IMR-90 (cell line): Measurements from ENCODE around the gene TMEM9. TPM values are rescaled to one million over a fixed set of nuclear protein-coding genes. Genes with fewer than 3 reads are reported as not detected.
A peak's percentile ranks its signal among the peaks of the same experiment; 100 is the strongest.

ENCODE experiments used
- ATAC-seq: fragments of 200-7000 bp; cut with Tn5 transposase; 2 replicates; pipeline ENCODE4 v1.9.1; 2020; ENCODE audit warnings: low read depth, mild to moderate bottlenecking, moderate library complexity
- BruUV-seq: library from RNA; stranded (reverse); fragments of 400-500 nt; replicated peaks from 2 replicates; lab custom pipeline; 2021; lab: Mats Ljungman, UMichigan
- CTCF ChIA-PET: fragments of 300-600 bp; formaldehyde crosslinking; extraction: SDS; loops from one replicate; lab custom pipeline; 2021; ENCODE audit warnings: antibody characterized with exemption; lab: Yijun Ruan, JAX
- POLR2A ChIA-PET: fragments of 300-600 bp; sonication (Branson Sonifier 250); formaldehyde crosslinking; loops from one replicate; lab custom pipeline; 2022; ENCODE audit warnings: antibody characterized with exemption; ENCODE audit not compliant: unreplicated experiment; lab: Charles Lee
- DNase-seq: peaks from one replicate; pipeline ENCODE4 v3.0.0; 2013
- H2AFZ ChIP-seq: replicated peaks from 2 replicates; pipeline ENCODE3; 2013; ENCODE audit warnings: low read length, mild to moderate bottlenecking; ENCODE audit not compliant: poor library complexity
- H2AK5ac ChIP-seq: 2 replicates; pipeline ENCODE4 v1.6.1; 2013; ENCODE audit warnings: low read depth, low read length, inconsistent platforms
- H2AK9ac ChIP-seq: replicated peaks from 2 replicates; pipeline ENCODE3; 2013; ENCODE audit warnings: mild to moderate bottlenecking, low read depth, low read length, moderate library complexity; ENCODE audit not compliant: poor library complexity
- H2BK120ac ChIP-seq: 2 replicates; pipeline ENCODE4 v1.6.1; 2013; ENCODE audit warnings: low read depth, low read length, inconsistent platforms
- H2BK15ac ChIP-seq: 3 replicates; pipeline ENCODE4 v1.6.1; 2013; ENCODE audit warnings: low read depth, low read length, inconsistent platforms
- H2BK20ac ChIP-seq: 2 replicates; pipeline ENCODE4 v1.6.1; 2013; ENCODE audit warnings: low read depth, mild to moderate bottlenecking, inconsistent platforms, low read length, moderate library complexity
- H2BK5ac ChIP-seq: 2 replicates; pipeline ENCODE4 v1.6.1; 2013; ENCODE audit warnings: mild to moderate bottlenecking, low read depth, low read length, inconsistent platforms; ENCODE audit not compliant: poor library complexity, severe bottlenecking
- H3K14ac ChIP-seq: replicated peaks from 2 replicates; pipeline ENCODE4 v1.6.1; 2013; ENCODE audit warnings: low read depth, low read length, inconsistent platforms
- H3K18ac ChIP-seq: 2 replicates; pipeline ENCODE4 v1.6.1; 2013; ENCODE audit warnings: low read depth, low read length, control low read depth
- H3K23ac ChIP-seq: 2 replicates; pipeline ENCODE4 v1.6.1; 2013; ENCODE audit warnings: low read depth, low read length, inconsistent platforms
- H3K27ac ChIP-seq: 2 replicates; pipeline ENCODE4 v1.5.1; 2013; ENCODE audit warnings: mild to moderate bottlenecking, control low read depth, low read length; ENCODE audit not compliant: insufficient read depth
- H3K27me3 ChIP-seq: 2 replicates; pipeline ENCODE4 v1.6.1; 2013; ENCODE audit warnings: low read length; ENCODE audit not compliant: control insufficient read depth, insufficient read depth
- H3K36me3 ChIP-seq: 2 replicates; pipeline ENCODE4 v1.6.1; 2013; ENCODE audit warnings: low read length, mixed read lengths; ENCODE audit not compliant: control insufficient read depth, insufficient read depth
- H3K4ac ChIP-seq: 2 replicates; pipeline ENCODE4 v1.6.1; 2013; ENCODE audit warnings: low read depth, low read length, inconsistent platforms
- H3K4me1 ChIP-seq: 2 replicates; pipeline ENCODE4 v1.6.1; 2013; ENCODE audit warnings: low read length, mixed read lengths; ENCODE audit not compliant: control insufficient read depth, insufficient read depth
- H3K4me2 ChIP-seq: 2 replicates; pipeline ENCODE4 v1.6.1; 2013; ENCODE audit warnings: low read depth, mild to moderate bottlenecking, control low read depth, low read length, moderate library complexity
- H3K4me3 ChIP-seq: 2 replicates; pipeline ENCODE4 v1.5.1; 2013; ENCODE audit warnings: low read depth, mild to moderate bottlenecking, control low read depth, low read length, moderate library complexity; ENCODE audit not compliant: insufficient read depth
- H3K56ac ChIP-seq: 2 replicates; pipeline ENCODE4 v1.6.1; 2013; ENCODE audit warnings: low read length, inconsistent platforms; ENCODE audit not compliant: insufficient read depth; ENCODE audit errors: extremely low read depth
- H3K79me1 ChIP-seq, 2 experiments: 2 replicates each; pipeline ENCODE4 v1.6.1; 2013; ENCODE audit warnings: low read length in 2 of 2, inconsistent platforms in 1 of 2, low read depth in 1 of 2
- H3K9ac ChIP-seq: 2 replicates; pipeline ENCODE4 v1.6.1; 2013; ENCODE audit warnings: low read depth, low read length, control low read depth
- H3K9me1 ChIP-seq: 2 replicates; pipeline ENCODE4 v1.6.1; 2013; ENCODE audit warnings: low read length, inconsistent platforms; ENCODE audit not compliant: insufficient read depth
- H3K9me3 ChIP-seq: 2 replicates; pipeline ENCODE4 v1.6.1; 2013; ENCODE audit warnings: low read length; ENCODE audit not compliant: control insufficient read depth, insufficient read depth
- H4K20me1 ChIP-seq: 2 replicates; pipeline ENCODE4 v1.6.1; 2013; ENCODE audit warnings: low read length, inconsistent platforms; ENCODE audit not compliant: insufficient read depth
- H4K5ac ChIP-seq: 2 replicates; pipeline ENCODE4 v1.6.1; 2013; ENCODE audit warnings: mild to moderate bottlenecking, low read depth, low read length, control low read depth
- H4K8ac ChIP-seq, 2 experiments: 2 replicates each; pipeline ENCODE4 v1.6.1; 2013; ENCODE audit warnings: low read depth in 2 of 2, low read length in 2 of 2, control low read depth in 1 of 2, inconsistent platforms in 1 of 2
- H4K91ac ChIP-seq: 2 replicates; pipeline ENCODE4 v1.6.1; 2013; ENCODE audit warnings: low read depth, low read length, inconsistent platforms; ENCODE audit not compliant: insufficient read depth
- CEBPB ChIP-seq: IDR thresholded peaks from 2 replicates; pipeline ENCODE4 v1.6.1; 2012; ENCODE audit warnings: low read depth, low read length, improper control_type of control experiment
- CHD1 ChIP-seq: IDR thresholded peaks from 2 replicates; pipeline ENCODE4 v1.6.1; 2012; ENCODE audit warnings: low read depth, low read length, improper control_type of control experiment
- FOS ChIP-seq: fragments of 150-350 bp; IDR thresholded peaks from 2 replicates; pipeline ENCODE4 v1.6.1; 2016; ENCODE audit warnings: low read depth, low read length
- MXI1 ChIP-seq: IDR thresholded peaks from 2 replicates; pipeline ENCODE4 v1.6.1; 2012; ENCODE audit warnings: low read depth, mild to moderate bottlenecking, low read length, moderate library complexity, borderline replicate concordance
- NFE2L2 ChIP-seq: fragments of 150-350 bp; IDR thresholded peaks from 2 replicates; pipeline ENCODE4 v1.6.1; 2016; ENCODE audit warnings: low read depth, mild to moderate bottlenecking, low read length
- POLR2A ChIP-seq: IDR thresholded peaks from 2 replicates; pipeline ENCODE4 v1.6.1; 2012; ENCODE audit warnings: mild to moderate bottlenecking, low read depth, low read length
- RAD21 ChIP-seq: IDR thresholded peaks from 2 replicates; pipeline ENCODE4 v1.6.1; 2012; ENCODE audit warnings: low read length, improper control_type of control experiment
- RCOR1 ChIP-seq: IDR thresholded peaks from 2 replicates; pipeline ENCODE4 v1.6.1; 2012; ENCODE audit warnings: mild to moderate bottlenecking, low read length, improper control_type of control experiment; ENCODE audit not compliant: insufficient replicate concordance
- RFX5 ChIP-seq: IDR thresholded peaks from 2 replicates; pipeline ENCODE4 v1.8.0; 2012; ENCODE audit warnings: low read depth, mild to moderate bottlenecking, low read length, moderate library complexity
- SMC3 ChIP-seq: fragments of 150-350 bp; IDR thresholded peaks from 2 replicates; pipeline ENCODE4 v1.6.1; 2016; ENCODE audit warnings: low read depth, mild to moderate bottlenecking, antibody characterized with exemption, low read length, moderate library complexity
- WGBS, 2 experiments: methylation state at CpG; one replicate each; pipeline versions ENCODE4 v1.1.5 to v1.1.7; 2013; ENCODE audit warnings: missing lambda C conversion rate in 2 of 2; ENCODE audit not compliant: insufficient read length in 1 of 2; ENCODE audit errors: extremely low coverage in 2 of 2; 5-methylcytosine and 5-hydroxymethylcytosine counted together
- dilution Hi-C: fragments of 300-500 bp; cut with HindIII; formaldehyde crosslinking; loops from one replicate; pipeline ENCODE4 v1.14.3; 2018; ENCODE audit warnings: low sequenced_read_pairs; ENCODE audit not compliant: unreplicated experiment
- in situ Hi-C: fragments of 300-500 bp; cut with MboI; formaldehyde crosslinking; loops from 3 replicates; pipeline ENCODE4 v1.14.3; 2019; ENCODE audit warnings: low sequenced_read_pairs, inconsistent platforms, mixed read lengths
- intact Hi-C: fragments of 100-400 bp; cut with micrococcal nuclease; formaldehyde crosslinking; loops from 2 replicates; pipeline ENCODE4 v1.10.0; 2022
- polyA plus RNA-seq, 3 experiments: library from polyadenylated mRNA; depleted of rRNA; stranded (reverse); fragments of >200 nt; gene quantifications; 2 replicates each; pipeline ENCODE4 v1.2.3, GENCODE V29; 2012; ENCODE audit warnings: low replicate concordance in 1 of 3
- total RNA-seq: library from RNA; depleted of rRNA; stranded (reverse); fragments of >200 nt; gene quantifications from 2 replicates; pipeline ENCODE4 v1.2.3, GENCODE V29; 2012
- TF ChIP-seq, protein P1 (sequence below): conservative IDR thresholded peaks from 2 replicates; pipeline ENCODE4 v1.5.1; 2012; ENCODE audit warnings: mild to moderate bottlenecking, low read depth, low read length, improper control_type of control experiment
- TF ChIP-seq, protein P2 (sequence below): fragments of 150-350 bp; IDR thresholded peaks from 2 replicates; pipeline ENCODE4 v1.6.1; 2017; ENCODE audit warnings: mild to moderate bottlenecking, antibody characterized with exemption, low read length, low read depth

TMEM9 gene
- total and polyA plus RNA-seq, 2 of the 4 experiments (the other 2 are of a cell fraction): 76.7 to 107 TPM

DNA sequence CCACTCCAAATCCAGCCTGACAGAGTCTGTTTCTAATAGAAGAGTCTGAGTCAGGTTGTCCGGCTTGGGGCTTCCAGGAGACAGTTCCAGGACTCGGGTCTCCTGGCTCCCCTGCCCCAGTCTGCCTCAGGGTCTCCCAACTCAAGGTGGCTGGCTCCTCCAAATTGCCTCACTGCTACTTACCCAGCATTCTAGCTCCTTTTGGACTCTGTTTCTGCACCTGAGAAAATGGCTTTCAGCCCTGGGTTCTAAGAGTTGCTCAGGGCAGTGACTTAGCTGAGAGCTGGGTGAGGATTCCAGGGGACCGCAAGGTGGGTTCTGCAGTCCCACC lies 30.8 kb upstream of the TMEM9 start:
- Histone ChIP-seq H3K27me3 (peaks cover 8% of the 10 kb centered on the region; the same call in 1 of the 2 replicates), H3K36me3 (no peaks in the 10 kb centered on the region), H4K20me1 (no peaks in the 10 kb centered on the region), H2BK15ac (no peak overlapping the region), H4K91ac (no peak overlapping the region), H3K9me3 (no peaks in the 10 kb centered on the region), H3K23ac (no peak overlapping the region), H2BK120ac (no peak overlapping the region; the same call in 1 of the 2 replicates), H4K8ac (no peak overlapping the region), H3K4ac (no peak overlapping the region), H2AK5ac (no peak overlapping the region), H3K14ac (no peak overlapping the region), H3K4me2 (no peak overlapping the region), H3K9ac (no peak overlapping the region), H3K56ac (no peak overlapping the region), H3K4me3 (no peak overlapping the region), H2AK9ac (peak overlapping the region; percentile 85), H3K9me1 (peaks cover 10% of the 10 kb centered on the region; the same call in 1 of the 2 replicates), H3K18ac (no peak overlapping the region), H3K79me1 (no peaks in the 10 kb centered on the region), H4K5ac (no peak overlapping the region), H3K4me1 (peaks cover 5% of the 10 kb centered on the region), H2AFZ (peak overlapping the region; percentile 92), H3K27ac (no peak overlapping the region), H2BK20ac (no peak overlapping the region), H2BK5ac (no peak overlapping the region)
- in situ Hi-C loops: no loop called here
- BruUV-seq: no TSS peak
- DNase-seq (no peak), ATAC-seq (no peak; the same call in 1 of the 2 replicates)
- no peak for TF ChIP-seq SMC3
- TF ChIP-seq RAD21: no peak
- TF ChIP-seq MXI1: no peak
- TF ChIP-seq CHD1: no peak
- TF ChIP-seq CEBPB: no peak
- TF ChIP-seq NFE2L2: no peak
- no peak for TF ChIP-seq RFX5
- TF ChIP-seq FOS: no peak
- TF ChIP-seq, protein P1, sequence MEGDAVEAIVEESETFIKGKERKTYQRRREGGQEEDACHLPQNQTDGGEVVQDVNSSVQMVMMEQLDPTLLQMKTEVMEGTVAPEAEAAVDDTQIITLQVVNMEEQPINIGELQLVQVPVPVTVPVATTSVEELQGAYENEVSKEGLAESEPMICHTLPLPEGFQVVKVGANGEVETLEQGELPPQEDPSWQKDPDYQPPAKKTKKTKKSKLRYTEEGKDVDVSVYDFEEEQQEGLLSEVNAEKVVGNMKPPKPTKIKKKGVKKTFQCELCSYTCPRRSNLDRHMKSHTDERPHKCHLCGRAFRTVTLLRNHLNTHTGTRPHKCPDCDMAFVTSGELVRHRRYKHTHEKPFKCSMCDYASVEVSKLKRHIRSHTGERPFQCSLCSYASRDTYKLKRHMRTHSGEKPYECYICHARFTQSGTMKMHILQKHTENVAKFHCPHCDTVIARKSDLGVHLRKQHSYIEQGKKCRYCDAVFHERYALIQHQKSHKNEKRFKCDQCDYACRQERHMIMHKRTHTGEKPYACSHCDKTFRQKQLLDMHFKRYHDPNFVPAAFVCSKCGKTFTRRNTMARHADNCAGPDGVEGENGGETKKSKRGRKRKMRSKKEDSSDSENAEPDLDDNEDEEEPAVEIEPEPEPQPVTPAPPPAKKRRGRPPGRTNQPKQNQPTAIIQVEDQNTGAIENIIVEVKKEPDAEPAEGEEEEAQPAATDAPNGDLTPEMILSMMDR: no peak
- TF ChIP-seq, protein P2, sequence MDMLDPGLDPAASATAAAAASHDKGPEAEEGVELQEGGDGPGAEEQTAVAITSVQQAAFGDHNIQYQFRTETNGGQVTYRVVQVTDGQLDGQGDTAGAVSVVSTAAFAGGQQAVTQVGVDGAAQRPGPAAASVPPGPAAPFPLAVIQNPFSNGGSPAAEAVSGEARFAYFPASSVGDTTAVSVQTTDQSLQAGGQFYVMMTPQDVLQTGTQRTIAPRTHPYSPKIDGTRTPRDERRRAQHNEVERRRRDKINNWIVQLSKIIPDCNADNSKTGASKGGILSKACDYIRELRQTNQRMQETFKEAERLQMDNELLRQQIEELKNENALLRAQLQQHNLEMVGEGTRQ: no peak
- no peak for TF ChIP-seq RCOR1
- TF ChIP-seq POLR2A: no peak
- intact Hi-C loops: loop anchor here (2.0 to 10.0 kb wide), 2 partner anchors 38 to 100 kb away; no protein-coding TSS in a partner anchor
- WGBS, 2 experiments: 13% methylated on average over 1 of the region's 3 CpGs; no CpG with 5 or more reads in 1 of the 2 experiments
- dilution Hi-C loops: no loop called here
- POLR2A ChIA-PET: no interaction called here
- CTCF ChIA-PET: no interaction called here
